ENCODE results near the gene VWA5B1.

- TF ChIP-seq, protein P1, sequence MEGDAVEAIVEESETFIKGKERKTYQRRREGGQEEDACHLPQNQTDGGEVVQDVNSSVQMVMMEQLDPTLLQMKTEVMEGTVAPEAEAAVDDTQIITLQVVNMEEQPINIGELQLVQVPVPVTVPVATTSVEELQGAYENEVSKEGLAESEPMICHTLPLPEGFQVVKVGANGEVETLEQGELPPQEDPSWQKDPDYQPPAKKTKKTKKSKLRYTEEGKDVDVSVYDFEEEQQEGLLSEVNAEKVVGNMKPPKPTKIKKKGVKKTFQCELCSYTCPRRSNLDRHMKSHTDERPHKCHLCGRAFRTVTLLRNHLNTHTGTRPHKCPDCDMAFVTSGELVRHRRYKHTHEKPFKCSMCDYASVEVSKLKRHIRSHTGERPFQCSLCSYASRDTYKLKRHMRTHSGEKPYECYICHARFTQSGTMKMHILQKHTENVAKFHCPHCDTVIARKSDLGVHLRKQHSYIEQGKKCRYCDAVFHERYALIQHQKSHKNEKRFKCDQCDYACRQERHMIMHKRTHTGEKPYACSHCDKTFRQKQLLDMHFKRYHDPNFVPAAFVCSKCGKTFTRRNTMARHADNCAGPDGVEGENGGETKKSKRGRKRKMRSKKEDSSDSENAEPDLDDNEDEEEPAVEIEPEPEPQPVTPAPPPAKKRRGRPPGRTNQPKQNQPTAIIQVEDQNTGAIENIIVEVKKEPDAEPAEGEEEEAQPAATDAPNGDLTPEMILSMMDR (IDR thresholded peaks at IDR 0.05 in 8 of 11, conservative IDR thresholded peaks at IDR 0.05 in 3 of 11): no peak
- TF ChIP-seq POLR2A (IDR thresholded peaks at IDR 0.05): no peak
Observed at GRCh38 chr1:20375563-20375962, 84.9 kb downstream of the VWA5B1 start.

All from spleen (tissue), 7 donors.